Activated CD8-positive, alpha-beta memory T cell treated with anti-CD3 and anti-CD28 coated beads, Interleukin-2, amount 10 ng/mL, durations not matched to agents 7 days and 5 days (primary cell): ENCODE data around the gene UNC13B. TPM values are rescaled to one million over a fixed set of nuclear protein-coding genes. Genes with fewer than 3 reads are reported as not detected.

ENCODE experiments used
- ATAC-seq: fragments of 150-1000 bp; cut with Tn5 transposase; one replicate; pipeline ENCODE4 v1.10.0; 2021; ENCODE audit warnings: moderate library complexity
- CTCF ChIA-PET: fragments of 350-600 bp; sonication (Branson Sonifier 250); formaldehyde crosslinking; loops from one replicate; lab custom pipeline; 2021; ENCODE audit warnings: antibody characterized with exemption; lab: Charles Lee
- DNase-seq: peaks from one replicate; pipeline ENCODE4 v3.0.0-alpha.2; 2020
- H3K27ac Mint-ChIP-seq: one replicate; pipeline ENCODE4 v1.8.0; 2021; ENCODE audit warnings: mild to moderate bottlenecking, mixed read lengths
- H3K27me3 Mint-ChIP-seq: one replicate; pipeline ENCODE4 v1.8.0; 2021; ENCODE audit warnings: mixed read lengths
- H3K36me3 Mint-ChIP-seq: one replicate; pipeline ENCODE4 v1.8.0; 2021; ENCODE audit warnings: mild to moderate bottlenecking, mixed read lengths
- H3K4me1 Mint-ChIP-seq: one replicate; pipeline ENCODE4 v1.8.0; 2021; ENCODE audit warnings: mixed read lengths
- H3K4me3 Mint-ChIP-seq: one replicate; pipeline ENCODE4 v1.8.0; 2021; ENCODE audit warnings: mild to moderate bottlenecking, moderate library complexity, mixed read lengths
- H3K9me3 Mint-ChIP-seq: one replicate; pipeline ENCODE4 v1.8.0; 2022; ENCODE audit warnings: low read depth, mixed read lengths
- total RNA-seq, 2 experiments: library from RNA; stranded (reverse); gene quantifications; one replicate each; pipeline ENCODE4 v1.2.3, GENCODE V29; 2021

The UNC13B gene
- total RNA-seq, 2 experiments from 2014 or later, result 0.94 to 1.2 TPM

GRCh38 chr9:35277628-35278359, 116.0 kb downstream of the UNC13B start:
- Mint-ChIP-seq H3K27ac (no peak overlapping the region), H3K4me1 (peaks cover 19% of the 10 kb centered on the region), H3K4me3 (no peak overlapping the region), H3K9me3 (no peaks in the 10 kb centered on the region), H3K27me3 (peaks cover 5% of the 10 kb centered on the region), H3K36me3 (no peaks in the 10 kb centered on the region)
- CTCF ChIA-PET, result no interaction called here
- no peak for ATAC-seq
- DNase-seq, result no peak

GRCh38 chr9:35279946-35280345, 118.1 kb downstream of the UNC13B start:
- H3K27me3 Mint-ChIP-seq, result peaks cover 13% of the 10 kb centered on the region
- DNase-seq, result no peak
- no peak overlapping the region for H3K4me3 Mint-ChIP-seq
- CTCF ChIA-PET, result no interaction called here
- no peak for ATAC-seq
- peaks cover 13% of the 10 kb centered on the region for H3K4me1 Mint-ChIP-seq
- H3K36me3 Mint-ChIP-seq, result no peaks in the 10 kb centered on the region
- H3K9me3 Mint-ChIP-seq, result no peaks in the 10 kb centered on the region
- H3K27ac Mint-ChIP-seq, result no peak overlapping the region

- H3K36me3 Mint-ChIP-seq, result no peaks in the 10 kb centered on the region
- ATAC-seq (no peak), DNase-seq (no peak)
- H3K27me3 Mint-ChIP-seq, result peaks cover 13% of the 10 kb centered on the region
- CTCF ChIA-PET, result no interaction called here
- H3K4me1 Mint-ChIP-seq, result peaks cover 13% of the 10 kb centered on the region
- no peaks in the 10 kb centered on the region for H3K9me3 Mint-ChIP-seq
- H3K27ac Mint-ChIP-seq, result no peak overlapping the region
- no peak overlapping the region for H3K4me3 Mint-ChIP-seq
Measured at GRCh38 chr9:35280399-35280798, 118.6 kb downstream of the UNC13B start.

GRCh38 chr9:35285731-35286130, 123.9 kb downstream of the UNC13B start:
- Mint-ChIP-seq H3K9me3 (no peaks in the 10 kb centered on the region), H3K4me1 (no peaks in the 10 kb centered on the region), H3K27me3 (peaks cover 11% of the 10 kb centered on the region), H3K4me3 (no peak overlapping the region), H3K36me3 (no peaks in the 10 kb centered on the region), H3K27ac (no peak overlapping the region)
- CTCF ChIA-PET, result no interaction called here
- no peak for ATAC-seq
- DNase-seq, result no peak

- CTCF ChIA-PET, result no interaction called here
- H3K4me1 Mint-ChIP-seq, result no peaks in the 10 kb centered on the region
- H3K36me3 Mint-ChIP-seq, result no peaks in the 10 kb centered on the region
- ATAC-seq (no peak), DNase-seq (no peak)
- no peaks in the 10 kb centered on the region for H3K9me3 Mint-ChIP-seq
- no peak overlapping the region for H3K4me3 Mint-ChIP-seq
- H3K27me3 Mint-ChIP-seq, result peaks cover 11% of the 10 kb centered on the region
- H3K27ac Mint-ChIP-seq, result no peak overlapping the region
Measured at GRCh38 chr9:35286381-35286780, 124.6 kb downstream of the UNC13B start.

GRCh38 chr9:35287987-35288632, 126.3 kb downstream of the UNC13B start:
- CTCF ChIA-PET, result no interaction called here
- Mint-ChIP-seq H3K27ac (no peak overlapping the region), H3K4me3 (no peak overlapping the region)

GRCh38 chr9:35288778-35289177, 127.0 kb downstream of the UNC13B start:
- Mint-ChIP-seq H3K27ac (no peak overlapping the region), H3K36me3 (no peaks in the 10 kb centered on the region), H3K9me3 (no peaks in the 10 kb centered on the region), H3K27me3 (peaks cover 18% of the 10 kb centered on the region), H3K4me1 (no peaks in the 10 kb centered on the region), H3K4me3 (no peak overlapping the region)
- CTCF ChIA-PET, result no interaction called here
- DNase-seq (no peak), ATAC-seq (no peak)

More at GRCh38 chr9:35287987-35288632, 126.3 kb downstream of the UNC13B start:
- no peaks in the 10 kb centered on the region for H3K9me3 Mint-ChIP-seq
- H3K4me1 Mint-ChIP-seq, result no peaks in the 10 kb centered on the region
- peaks cover 18% of the 10 kb centered on the region for H3K27me3 Mint-ChIP-seq
- H3K36me3 Mint-ChIP-seq, result no peaks in the 10 kb centered on the region
- DNase-seq, result no peak
- no peak for ATAC-seq

GRCh38 chr9:35293376-35293964, 131.7 kb downstream of the UNC13B start:
- H3K27ac Mint-ChIP-seq, result no peak overlapping the region
- no peak for ATAC-seq
- no peaks in the 10 kb centered on the region for H3K4me1 Mint-ChIP-seq
- no peaks in the 10 kb centered on the region for H3K9me3 Mint-ChIP-seq
- CTCF ChIA-PET, result no interaction called here
- no peak for DNase-seq
- H3K36me3 Mint-ChIP-seq, result no peaks in the 10 kb centered on the region
- peaks cover 17% of the 10 kb centered on the region for H3K27me3 Mint-ChIP-seq
- no peak overlapping the region for H3K4me3 Mint-ChIP-seq

- H3K4me3 Mint-ChIP-seq, result no peak overlapping the region
- CTCF ChIA-PET, result no interaction called here
- no peaks in the 10 kb centered on the region for H3K4me1 Mint-ChIP-seq
- no peak for DNase-seq
- H3K9me3 Mint-ChIP-seq, result no peaks in the 10 kb centered on the region
- H3K27me3 Mint-ChIP-seq, result peaks cover 20% of the 10 kb centered on the region
- no peak overlapping the region for H3K27ac Mint-ChIP-seq
- no peaks in the 10 kb centered on the region for H3K36me3 Mint-ChIP-seq
- no peak for ATAC-seq
Measured at GRCh38 chr9:35294066-35294465, 132.3 kb downstream of the UNC13B start.

- Mint-ChIP-seq H3K27ac (no peak overlapping the region), H3K4me3 (no peak overlapping the region), H3K4me1 (no peaks in the 10 kb centered on the region), H3K9me3 (no peaks in the 10 kb centered on the region), H3K27me3 (peaks cover 20% of the 10 kb centered on the region), H3K36me3 (no peaks in the 10 kb centered on the region)
- CTCF ChIA-PET, result no interaction called here
- DNase-seq, result no peak
- ATAC-seq, result no peak
Measured at GRCh38 chr9:35294556-35294955, 132.7 kb downstream of the UNC13B start.

- H3K4me3 Mint-ChIP-seq, result no peak overlapping the region
- H3K27me3 Mint-ChIP-seq, result peaks cover 28% of the 10 kb centered on the region
- no peaks in the 10 kb centered on the region for H3K36me3 Mint-ChIP-seq
- DNase-seq, result no peak
- CTCF ChIA-PET, result no interaction called here
- H3K9me3 Mint-ChIP-seq, result no peaks in the 10 kb centered on the region
- no peak overlapping the region for H3K27ac Mint-ChIP-seq
- ATAC-seq, result no peak
- H3K4me1 Mint-ChIP-seq, result no peaks in the 10 kb centered on the region
Measured at GRCh38 chr9:35295369-35296036, 133.7 kb downstream of the UNC13B start.

- no peak overlapping the region for H3K27ac Mint-ChIP-seq
- H3K36me3 Mint-ChIP-seq, result no peaks in the 10 kb centered on the region
- no peak for ATAC-seq
- CTCF ChIA-PET, result no interaction called here
- H3K4me3 Mint-ChIP-seq, result no peak overlapping the region
- no peaks in the 10 kb centered on the region for H3K4me1 Mint-ChIP-seq
- H3K9me3 Mint-ChIP-seq, result no peaks in the 10 kb centered on the region
- DNase-seq, result no peak
- peaks cover 77% of the 10 kb centered on the region for H3K27me3 Mint-ChIP-seq
Measured at GRCh38 chr9:35303567-35303966, 141.8 kb downstream of the UNC13B start.

GRCh38 chr9:35306283-35306682, 144.5 kb downstream of the UNC13B start:
- Mint-ChIP-seq H3K27ac (no peak overlapping the region), H3K4me1 (no peaks in the 10 kb centered on the region), H3K36me3 (no peaks in the 10 kb centered on the region), H3K4me3 (no peak overlapping the region), H3K9me3 (no peaks in the 10 kb centered on the region), H3K27me3 (peaks cover 67% of the 10 kb centered on the region)
- DNase-seq (no peak), ATAC-seq (no peak)
- CTCF ChIA-PET, result no interaction called here
